K562 (cell line): ENCODE results near the gene EIF3K. TPM values are rescaled to one million over a fixed set of nuclear protein-coding genes. Genes with fewer than 3 reads are reported as not detected.

Experiments
- CCNT2 ChIP-seq: IDR thresholded peaks from 2 replicates; pipeline ENCODE4 v1.6.1; 2011; ENCODE audit warnings: borderline replicate concordance, low read depth, mild to moderate bottlenecking, moderate library complexity, mixed read lengths, low read length; ENCODE audit not compliant: insufficient read length; ENCODE audit errors: extremely low read depth
- FOS ChIP-seq: IDR thresholded peaks from 3 replicates; pipeline ENCODE4 v1.6.1; 2011; ENCODE audit not compliant: insufficient read length; ENCODE audit errors: extremely low read depth
- FOXJ2 ChIP-seq: fragments of 200-800 bp; sonication (Bioruptor generic); IDR thresholded peaks from 2 replicates; pipeline ENCODE4 v1.6.1; 2016; ENCODE audit warnings: missing genetic modification characterization, missing compliant biosample characterization
- FOXJ3 ChIP-seq: sonication (generic); formaldehyde crosslinking; IDR thresholded peaks from 2 replicates; pipeline ENCODE4 v1.4.0; 2020; ENCODE audit warnings: mild to moderate bottlenecking, missing genetic modification reagents
- HDAC1 ChIP-seq, 2 experiments: fragments of 450-650 bp; IDR thresholded peaks; 2 replicates each; pipeline ENCODE4 v1.6.1; 2016 to 2017; ENCODE audit warnings: inconsistent platforms in 1 of 2, mild to moderate bottlenecking in 1 of 2, moderate library complexity in 1 of 2
- ILK ChIP-seq: fragments of 450-650 bp; IDR thresholded peaks from 2 replicates; pipeline ENCODE4 v1.6.1; 2016; ENCODE audit warnings: missing genetic modification characterization, low read depth, mild to moderate bottlenecking, missing compliant biosample characterization, moderate library complexity, borderline replicate concordance
- MTA1 ChIP-seq: fragments of 450-650 bp; IDR thresholded peaks from 2 replicates; pipeline ENCODE4 v1.6.1; 2017; ENCODE audit warnings: borderline replicate concordance
- PHB2 ChIP-seq: fragments of 450-650 bp; IDR thresholded peaks from 2 replicates; pipeline ENCODE4 v1.6.1; 2017; ENCODE audit warnings: low read depth
- SREBF2 ChIP-seq: sonication (generic); formaldehyde crosslinking; IDR thresholded peaks from 2 replicates; pipeline ENCODE4 v1.4.0; 2020; ENCODE audit warnings: mild to moderate bottlenecking, missing genetic modification reagents
- ZNF175 ChIP-seq: fragments of 200-800 bp; sonication (Bioruptor generic); IDR thresholded peaks from 2 replicates; pipeline ENCODE4 v1.6.1; 2016; ENCODE audit warnings: low read depth, mild to moderate bottlenecking, missing genetic modification characterization, missing compliant biosample characterization
- ZNF507 ChIP-seq: conservative IDR thresholded peaks from 2 replicates; pipeline ENCODE4 v1.6.1; 2017; ENCODE audit warnings: missing genetic modification characterization, missing compliant biosample characterization
- polyA plus RNA-seq, 8 experiments: library from polyadenylated mRNA; depleted of rRNA in 4 of 8; stranded (reverse) in 5 of 8; unstranded in 3 of 8; fragments of >200 nt; fragmentation: Nextera tagmentation in 2 of 8; fragmentation: Illumina TruSeq in 1 of 8; extraction: Ambion mirVana in 2 of 8; extraction: Trizol in 1 of 8; gene quantifications; 2 replicates each; pipeline versions ENCODE4 v1.2.1 to v1.2.3, GENCODE V29; 2011 to 2014; ENCODE audit warnings: inconsistent platforms in 1 of 8, missing spikeins in 1 of 8
- total RNA-seq, 7 experiments: library from RNA; depleted of rRNA in 6 of 7; stranded (reverse); fragments of >200 nt in 6 of 7; fragmentation: Illumina TruSeq in 2 of 7; extraction: Trizol in 2 of 7; gene quantifications; 2 replicates each; pipeline versions ENCODE4 v1.2.1 to v1.2.3, GENCODE V29; 2011 to 2021; ENCODE audit warnings: low replicate concordance in 1 of 7
- TF ChIP-seq, protein P1 (sequence below), 2 experiments: fragments of 450-650 bp; IDR thresholded peaks; 2 replicates each; pipeline ENCODE4 v1.6.1; 2016
- TF ChIP-seq, protein P2 (sequence below): fragments of 250-450 bp; sonication (Bioruptor Pico); IDR thresholded peaks from 2 replicates; pipeline ENCODE4 v1.5.1; 2021; ENCODE audit warnings: mild to moderate bottlenecking
- TF ChIP-seq, protein P3 (sequence below): fragments of 250-450 bp; sonication (Bioruptor Pico); IDR thresholded peaks from 2 replicates; pipeline ENCODE4 v1.8.0; 2021; ENCODE audit warnings: mild to moderate bottlenecking, moderate library complexity
- TF ChIP-seq, protein P4 (sequence below): fragments of 250-450 bp; sonication (Bioruptor Pico); IDR thresholded peaks from 2 replicates; pipeline ENCODE4 v1.5.0; 2021; ENCODE audit warnings: mild to moderate bottlenecking, borderline replicate concordance
- TF ChIP-seq, protein P5 (sequence below): fragments of 450-650 bp; IDR thresholded peaks from 2 replicates; pipeline ENCODE4 v1.6.1; 2017; ENCODE audit warnings: antibody characterized with exemption
- TF ChIP-seq, protein P6 (sequence below), 2 experiments: fragments of 450-650 bp; conservative IDR thresholded peaks; 2 replicates each; pipeline ENCODE4 v1.6.1; 2017; ENCODE audit warnings: mild to moderate bottlenecking in 2 of 2, moderate library complexity in 2 of 2

Gene EIF3K
- total and polyA plus RNA-seq, 9 of the 15 experiments (the other 6 are each of a cell fraction or from before 2014, with no cell fraction given), result 387 to 1,827 (median 733) TPM

DNA sequence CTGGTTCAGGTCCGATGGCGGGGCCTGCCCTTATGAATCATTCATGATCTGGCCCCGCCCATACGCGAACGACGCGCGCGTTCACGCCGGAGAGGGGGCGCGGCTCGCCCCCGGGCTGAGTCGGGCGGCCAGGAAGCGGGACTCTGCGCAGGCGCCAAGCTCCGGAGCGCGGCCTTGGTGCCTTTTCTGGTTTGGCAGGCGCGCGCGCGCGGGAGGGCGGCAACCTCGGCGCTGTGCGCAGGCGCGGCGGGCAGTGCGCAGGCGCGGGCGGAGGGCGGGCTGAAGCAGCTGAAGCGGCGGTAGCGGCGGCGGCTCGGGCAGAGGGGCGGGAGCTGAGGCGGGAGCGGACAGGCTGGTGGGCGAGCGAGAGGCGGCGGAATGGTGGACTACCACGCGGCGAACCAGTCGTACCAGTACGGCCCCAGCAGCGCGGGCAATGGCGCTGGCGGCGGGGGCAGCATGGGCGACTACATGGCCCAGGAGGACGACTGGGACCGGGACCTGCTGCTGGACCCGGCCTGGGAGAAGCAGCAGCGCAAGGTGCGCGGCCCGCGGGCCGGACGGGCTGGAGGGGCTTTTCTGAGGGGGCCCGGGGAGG is 28.5 kb downstream of the EIF3K start, which contains the start of gene ACTN4 (continued):
- TF ChIP-seq, protein P1, sequence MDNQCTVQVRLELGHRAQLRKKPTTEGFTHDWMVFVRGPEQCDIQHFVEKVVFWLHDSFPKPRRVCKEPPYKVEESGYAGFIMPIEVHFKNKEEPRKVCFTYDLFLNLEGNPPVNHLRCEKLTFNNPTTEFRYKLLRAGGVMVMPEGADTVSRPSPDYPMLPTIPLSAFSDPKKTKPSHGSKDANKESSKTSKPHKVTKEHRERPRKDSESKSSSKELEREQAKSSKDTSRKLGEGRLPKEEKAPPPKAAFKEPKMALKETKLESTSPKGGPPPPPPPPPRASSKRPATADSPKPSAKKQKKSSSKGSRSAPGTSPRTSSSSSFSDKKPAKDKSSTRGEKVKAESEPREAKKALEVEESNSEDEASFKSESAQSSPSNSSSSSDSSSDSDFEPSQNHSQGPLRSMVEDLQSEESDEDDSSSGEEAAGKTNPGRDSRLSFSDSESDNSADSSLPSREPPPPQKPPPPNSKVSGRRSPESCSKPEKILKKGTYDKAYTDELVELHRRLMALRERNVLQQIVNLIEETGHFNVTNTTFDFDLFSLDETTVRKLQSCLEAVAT (IDR thresholded peaks at IDR 0.05), result no peak
- TF ChIP-seq, protein P2, sequence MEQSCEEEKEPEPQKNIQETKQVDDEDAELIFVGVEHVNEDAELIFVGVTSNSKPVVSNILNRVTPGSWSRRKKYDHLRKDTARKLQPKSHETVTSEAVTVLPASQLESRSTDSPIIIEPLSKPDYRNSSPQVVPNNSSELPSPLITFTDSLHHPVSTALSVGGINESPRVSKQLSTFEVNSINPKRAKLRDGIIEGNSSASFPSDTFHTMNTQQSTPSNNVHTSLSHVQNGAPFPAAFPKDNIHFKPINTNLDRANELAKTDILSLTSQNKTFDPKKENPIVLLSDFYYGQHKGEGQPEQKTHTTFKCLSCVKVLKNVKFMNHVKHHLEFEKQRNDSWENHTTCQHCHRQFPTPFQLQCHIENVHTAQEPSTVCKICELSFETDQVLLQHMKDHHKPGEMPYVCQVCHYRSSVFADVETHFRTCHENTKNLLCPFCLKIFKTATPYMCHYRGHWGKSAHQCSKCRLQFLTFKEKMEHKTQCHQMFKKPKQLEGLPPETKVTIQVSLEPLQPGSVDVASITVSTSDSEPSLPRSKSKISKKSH (CRISPR knock-in tag), result no peak
- TF ChIP-seq, protein P3, sequence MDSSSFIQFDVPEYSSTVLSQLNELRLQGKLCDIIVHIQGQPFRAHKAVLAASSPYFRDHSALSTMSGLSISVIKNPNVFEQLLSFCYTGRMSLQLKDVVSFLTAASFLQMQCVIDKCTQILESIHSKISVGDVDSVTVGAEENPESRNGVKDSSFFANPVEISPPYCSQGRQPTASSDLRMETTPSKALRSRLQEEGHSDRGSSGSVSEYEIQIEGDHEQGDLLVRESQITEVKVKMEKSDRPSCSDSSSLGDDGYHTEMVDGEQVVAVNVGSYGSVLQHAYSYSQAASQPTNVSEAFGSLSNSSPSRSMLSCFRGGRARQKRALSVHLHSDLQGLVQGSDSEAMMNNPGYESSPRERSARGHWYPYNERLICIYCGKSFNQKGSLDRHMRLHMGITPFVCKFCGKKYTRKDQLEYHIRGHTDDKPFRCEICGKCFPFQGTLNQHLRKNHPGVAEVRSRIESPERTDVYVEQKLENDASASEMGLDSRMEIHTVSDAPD (CRISPR knock-in tag), result no peak
- no peak for TF ChIP-seq PHB2
- no peak for TF ChIP-seq ZNF507 (tag)
- TF ChIP-seq ILK, result no peak
- TF ChIP-seq, protein P4, sequence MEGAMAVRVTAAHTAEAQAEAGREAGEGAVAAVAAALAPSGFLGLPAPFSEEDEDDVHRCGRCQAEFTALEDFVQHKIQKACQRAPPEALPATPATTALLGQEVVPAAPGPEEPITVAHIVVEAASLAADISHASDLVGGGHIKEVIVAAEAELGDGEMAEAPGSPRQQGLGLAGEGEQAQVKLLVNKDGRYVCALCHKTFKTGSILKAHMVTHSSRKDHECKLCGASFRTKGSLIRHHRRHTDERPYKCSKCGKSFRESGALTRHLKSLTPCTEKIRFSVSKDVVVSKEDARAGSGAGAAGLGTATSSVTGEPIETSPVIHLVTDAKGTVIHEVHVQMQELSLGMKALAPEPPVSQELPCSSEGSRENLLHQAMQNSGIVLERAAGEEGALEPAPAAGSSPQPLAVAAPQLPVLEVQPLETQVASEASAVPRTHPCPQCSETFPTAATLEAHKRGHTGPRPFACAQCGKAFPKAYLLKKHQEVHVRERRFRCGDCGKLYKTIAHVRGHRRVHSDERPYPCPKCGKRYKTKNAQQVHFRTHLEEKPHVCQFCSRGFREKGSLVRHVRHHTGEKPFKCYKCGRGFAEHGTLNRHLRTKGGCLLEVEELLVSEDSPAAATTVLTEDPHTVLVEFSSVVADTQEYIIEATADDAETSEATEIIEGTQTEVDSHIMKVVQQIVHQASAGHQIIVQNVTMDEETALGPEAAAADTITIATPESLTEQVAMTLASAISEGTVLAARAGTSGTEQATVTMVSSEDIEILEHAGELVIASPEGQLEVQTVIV (CRISPR knock-in tag), result no peak; the same call in 1 of the 2 replicates
- TF ChIP-seq, protein P5, sequence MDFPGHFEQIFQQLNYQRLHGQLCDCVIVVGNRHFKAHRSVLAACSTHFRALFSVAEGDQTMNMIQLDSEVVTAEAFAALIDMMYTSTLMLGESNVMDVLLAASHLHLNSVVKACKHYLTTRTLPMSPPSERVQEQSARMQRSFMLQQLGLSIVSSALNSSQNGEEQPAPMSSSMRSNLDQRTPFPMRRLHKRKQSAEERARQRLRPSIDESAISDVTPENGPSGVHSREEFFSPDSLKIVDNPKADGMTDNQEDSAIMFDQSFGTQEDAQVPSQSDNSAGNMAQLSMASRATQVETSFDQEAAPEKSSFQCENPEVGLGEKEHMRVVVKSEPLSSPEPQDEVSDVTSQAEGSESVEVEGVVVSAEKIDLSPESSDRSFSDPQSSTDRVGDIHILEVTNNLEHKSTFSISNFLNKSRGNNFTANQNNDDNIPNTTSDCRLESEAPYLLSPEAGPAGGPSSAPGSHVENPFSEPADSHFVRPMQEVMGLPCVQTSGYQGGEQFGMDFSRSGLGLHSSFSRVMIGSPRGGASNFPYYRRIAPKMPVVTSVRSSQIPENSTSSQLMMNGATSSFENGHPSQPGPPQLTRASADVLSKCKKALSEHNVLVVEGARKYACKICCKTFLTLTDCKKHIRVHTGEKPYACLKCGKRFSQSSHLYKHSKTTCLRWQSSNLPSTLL, result no peak
- TF ChIP-seq SREBF2 (CRISPR knock-in tag), result no peak
- peak; percentile 65 for TF ChIP-seq CCNT2
- TF ChIP-seq, protein P6, sequence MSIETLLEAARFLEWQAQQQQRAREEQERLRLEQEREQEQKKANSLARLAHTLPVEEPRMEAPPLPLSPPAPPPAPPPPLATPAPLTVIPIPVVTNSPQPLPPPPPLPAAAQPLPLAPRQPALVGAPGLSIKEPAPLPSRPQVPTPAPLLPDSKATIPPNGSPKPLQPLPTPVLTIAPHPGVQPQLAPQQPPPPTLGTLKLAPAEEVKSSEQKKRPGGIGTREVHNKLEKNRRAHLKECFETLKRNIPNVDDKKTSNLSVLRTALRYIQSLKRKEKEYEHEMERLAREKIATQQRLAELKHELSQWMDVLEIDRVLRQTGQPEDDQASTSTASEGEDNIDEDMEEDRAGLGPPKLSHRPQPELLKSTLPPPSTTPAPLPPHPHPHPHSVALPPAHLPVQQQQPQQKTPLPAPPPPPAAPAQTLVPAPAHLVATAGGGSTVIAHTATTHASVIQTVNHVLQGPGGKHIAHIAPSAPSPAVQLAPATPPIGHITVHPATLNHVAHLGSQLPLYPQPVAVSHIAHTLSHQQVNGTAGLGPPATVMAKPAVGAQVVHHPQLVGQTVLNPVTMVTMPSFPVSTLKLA (conservative IDR thresholded peaks at IDR 0.05), result peak; percentile 58 to 76; a peak in 3 of 4 replicates
- TF ChIP-seq FOXJ3 (CRISPR knock-in tag), result no peak
- TF ChIP-seq HDAC1 (IDR thresholded peaks at IDR 0.05), result peak in 1 of 2 experiments; percentile 82; a peak in 2 of 4 replicates
- no peak for TF ChIP-seq FOS
- TF ChIP-seq FOXJ2, result 0 out of 2 replicates have a peak, but pooled peaks have one; percentile 21
- no peak for TF ChIP-seq MTA1
- no peak for TF ChIP-seq ZNF175
